Measurements from ENCODE around the gene MAP1B. TPM values are rescaled to one million over a fixed set of nuclear protein-coding genes. Genes with fewer than 3 reads are reported as not detected.

The MAP1B gene
- total and polyA plus RNA-seq, 9 of the 15 experiments (the other 6 are each of a cell fraction or from before 2014, with no cell fraction given): 5.2 to 66.1 (median 17.3) TPM

DNA sequence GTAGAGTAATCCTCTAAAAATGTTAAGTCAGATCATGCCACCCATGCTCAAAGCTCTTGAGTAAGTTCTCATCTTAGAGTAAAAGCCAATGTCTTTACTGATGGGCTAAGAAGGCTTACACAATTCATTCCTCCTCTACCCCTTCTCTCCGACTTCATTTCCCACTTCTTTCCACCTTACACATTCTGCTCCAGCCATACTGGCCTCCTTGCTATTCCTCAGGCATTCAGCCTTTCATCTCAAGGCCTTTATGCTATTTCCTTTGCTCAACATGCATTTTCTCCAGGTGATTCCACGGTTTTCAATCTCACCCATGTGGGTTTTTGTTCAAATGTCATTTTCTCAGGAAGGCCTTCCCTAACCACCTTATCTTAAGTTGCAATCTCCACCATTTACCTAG lies 104.9 kb downstream of the MAP1B start:
- ATAC-seq (no peak), DNase-seq (ENCODE audit: extremely low read depth in 1 of 4, low spot score in 3 of 4) (no peak), FAIRE-seq (no peak)
- intact Hi-C loops (cut with micrococcal nuclease) (no loop called here), in situ Hi-C loops (cut with MboI) (no loop called here)
- TF ChIP-seq, protein P1, sequence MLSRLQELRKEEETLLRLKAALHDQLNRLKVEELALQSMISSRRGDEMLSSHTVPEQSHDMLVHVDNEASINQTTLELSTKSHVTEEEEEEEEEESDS (CRISPR knock-in tag; IDR thresholded peaks at IDR 0.05): no peak
- TF ChIP-seq SMC3 (conservative IDR thresholded peaks at IDR 0.05; ENCODE audit: insufficient read depth, low read depth, low read length) (no peak), NELFE (IDR thresholded peaks at IDR 0.05; ENCODE audit: insufficient read depth, insufficient read length) (no peak), NCOA2 (IDR thresholded peaks at IDR 0.05; ENCODE audit: partially characterized antibody in 2 of 2) (no peak), ZNF707 (CRISPR knock-in tag; conservative IDR thresholded peaks at IDR 0.05) (no peak), PBX2 (CRISPR knock-in tag; IDR thresholded peaks at IDR 0.05; ENCODE audit: low read depth) (no peak), PBX2 (tag; conservative IDR thresholded peaks at IDR 0.05; ENCODE audit: low read depth) (no peak), CHD4 (IDR thresholded peaks at IDR 0.05; ENCODE audit: insufficient read depth, insufficient replicate concordance, low read depth, low read length, poor library complexity, severe bottlenecking) (no peak), ZNF324 (CRISPR knock-in tag; IDR thresholded peaks at IDR 0.05) (no peak), ARHGAP35 (IDR thresholded peaks at IDR 0.05; ENCODE audit: partially characterized antibody) (no peak), ZNF316 (IDR thresholded peaks at IDR 0.05) (no peak), TAF9B (IDR thresholded peaks at IDR 0.05; ENCODE audit: partially characterized antibody) (no peak)
- TF ChIP-seq, protein P2, sequence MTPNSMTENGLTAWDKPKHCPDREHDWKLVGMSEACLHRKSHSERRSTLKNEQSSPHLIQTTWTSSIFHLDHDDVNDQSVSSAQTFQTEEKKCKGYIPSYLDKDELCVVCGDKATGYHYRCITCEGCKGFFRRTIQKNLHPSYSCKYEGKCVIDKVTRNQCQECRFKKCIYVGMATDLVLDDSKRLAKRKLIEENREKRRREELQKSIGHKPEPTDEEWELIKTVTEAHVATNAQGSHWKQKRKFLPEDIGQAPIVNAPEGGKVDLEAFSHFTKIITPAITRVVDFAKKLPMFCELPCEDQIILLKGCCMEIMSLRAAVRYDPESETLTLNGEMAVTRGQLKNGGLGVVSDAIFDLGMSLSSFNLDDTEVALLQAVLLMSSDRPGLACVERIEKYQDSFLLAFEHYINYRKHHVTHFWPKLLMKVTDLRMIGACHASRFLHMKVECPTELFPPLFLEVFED (CRISPR knock-in tag; conservative IDR thresholded peaks at IDR 0.05): no peak
- TF ChIP-seq, protein P3, sequence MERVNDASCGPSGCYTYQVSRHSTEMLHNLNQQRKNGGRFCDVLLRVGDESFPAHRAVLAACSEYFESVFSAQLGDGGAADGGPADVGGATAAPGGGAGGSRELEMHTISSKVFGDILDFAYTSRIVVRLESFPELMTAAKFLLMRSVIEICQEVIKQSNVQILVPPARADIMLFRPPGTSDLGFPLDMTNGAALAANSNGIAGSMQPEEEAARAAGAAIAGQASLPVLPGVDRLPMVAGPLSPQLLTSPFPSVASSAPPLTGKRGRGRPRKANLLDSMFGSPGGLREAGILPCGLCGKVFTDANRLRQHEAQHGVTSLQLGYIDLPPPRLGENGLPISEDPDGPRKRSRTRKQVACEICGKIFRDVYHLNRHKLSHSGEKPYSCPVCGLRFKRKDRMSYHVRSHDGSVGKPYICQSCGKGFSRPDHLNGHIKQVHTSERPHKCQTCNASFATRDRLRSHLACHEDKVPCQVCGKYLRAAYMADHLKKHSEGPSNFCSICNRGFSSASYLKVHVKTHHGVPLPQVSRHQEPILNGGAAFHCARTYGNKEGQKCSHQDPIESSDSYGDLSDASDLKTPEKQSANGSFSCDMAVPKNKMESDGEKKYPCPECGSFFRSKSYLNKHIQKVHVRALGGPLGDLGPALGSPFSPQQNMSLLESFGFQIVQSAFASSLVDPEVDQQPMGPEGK (CRISPR knock-in tag; IDR thresholded peaks at IDR 0.05; ENCODE audit: borderline replicate concordance): no peak
- Histone ChIP-seq H4K20me1 (replicated peaks; ENCODE audit: control insufficient read depth, insufficient read depth, low read length) (no peaks in the 10 kb centered on the region), H3K9me3 (replicated peaks; ENCODE audit: control insufficient read depth, insufficient read depth, low read depth, low read length) (no peaks in the 10 kb centered on the region), H3K4me2 (ENCODE audit: insufficient read depth, low read length) (no peak overlapping the region), H3K9ac (ENCODE audit: insufficient read depth in 1 of 2, low read depth in 2 of 2, low read length in 2 of 2) (no peak overlapping the region), H3K4me1 (replicated peaks in 1 of 2; ENCODE audit: control insufficient read depth in 2 of 2, insufficient read depth in 2 of 2, low read length in 2 of 2) (no peaks in the 10 kb centered on the region; a peak in 1 of 5 replicates), H3K9me1 (ENCODE audit: control insufficient read depth, insufficient read depth, low read length) (no peaks in the 10 kb centered on the region), H3K27me3 (ENCODE audit: control insufficient read depth in 2 of 2, insufficient read depth in 2 of 2, low read length in 2 of 2) (no peaks in the 10 kb centered on the region), H3K79me2 (ENCODE audit: control insufficient read depth, insufficient read depth, low read length) (no peaks in the 10 kb centered on the region), H2AFZ (ENCODE audit: low read depth, low read length) (no peak overlapping the region), H3K4me3 (no peak overlapping the region), H3K27ac (ENCODE audit: extremely low read depth, low read depth, low read length) (no peak overlapping the region), H3K36me3 (ENCODE audit: control insufficient read depth, insufficient read depth, low read length) (peaks cover 14% of the 10 kb centered on the region; the same call in 2 of the 3 replicates)
- CTCF ChIA-PET (ENCODE audit: low intra/inter-chr PET ratio): no interaction called here
- WGBS (ENCODE audit: insufficient coverage, low coverage, missing lambda C conversion rate): 70% methylated on average over 2 of the region's 2 CpGs
- no TSS peak for BruUV-seq (replicated peaks)
- POLR2A ChIA-PET: no interaction called here

All from K562 (cell line).